ENCODE measurements around the gene EYS.
A peak's percentile ranks its signal among the peaks of the same experiment; 100 is the strongest.
"Not testable (repeated sequence)": the region's sequence is repeated elsewhere in the genome, so short reads cannot be mapped to it uniquely, and the experiment has no call there.

EYS gene

DNA sequence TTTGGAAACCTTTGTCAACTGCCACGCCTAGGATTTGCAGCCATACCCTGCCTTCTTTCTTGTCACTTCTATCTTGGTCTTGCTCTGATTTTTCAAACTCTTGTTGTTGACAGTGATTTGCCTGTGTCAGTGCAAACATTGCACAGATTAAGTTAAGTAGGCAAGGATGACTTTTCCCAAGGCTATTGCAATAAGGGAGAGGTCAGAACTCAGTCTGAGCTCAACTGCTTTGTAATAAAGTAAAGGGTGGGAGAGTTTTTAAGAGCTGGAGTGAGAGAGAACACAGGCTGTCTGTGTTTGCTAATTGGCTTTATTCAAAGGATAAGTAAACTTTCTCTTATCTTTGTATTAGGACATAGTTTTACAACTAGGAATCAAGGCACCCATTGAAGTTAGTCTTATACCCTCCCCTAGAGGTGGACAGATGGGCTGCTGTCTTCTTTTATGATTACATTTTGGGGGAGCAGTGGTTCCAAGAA lies 1622.8 kb downstream of the EYS start:
- DNase-seq: no peak

DNA sequence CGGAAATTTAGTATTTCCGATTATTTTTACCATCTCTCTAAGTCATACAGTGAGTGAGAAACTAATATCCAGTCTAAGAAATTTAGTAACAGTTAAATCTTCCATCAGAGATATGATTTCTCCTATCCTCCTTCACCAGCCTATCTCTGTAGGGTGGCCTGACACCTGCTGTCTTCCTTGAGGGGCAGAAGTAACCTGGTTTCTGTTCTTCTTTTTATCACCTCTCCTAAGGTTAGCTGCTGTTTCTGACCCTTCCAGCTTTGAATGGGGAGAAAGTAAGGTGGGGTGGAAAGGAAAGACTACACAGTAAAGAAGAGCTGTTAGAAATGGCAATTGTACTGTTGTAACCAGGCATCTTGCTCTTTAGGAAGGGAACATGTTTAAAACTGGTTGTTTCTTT lies 1623.8 kb downstream of the EYS start:
- DNase-seq: no peak

DNA sequence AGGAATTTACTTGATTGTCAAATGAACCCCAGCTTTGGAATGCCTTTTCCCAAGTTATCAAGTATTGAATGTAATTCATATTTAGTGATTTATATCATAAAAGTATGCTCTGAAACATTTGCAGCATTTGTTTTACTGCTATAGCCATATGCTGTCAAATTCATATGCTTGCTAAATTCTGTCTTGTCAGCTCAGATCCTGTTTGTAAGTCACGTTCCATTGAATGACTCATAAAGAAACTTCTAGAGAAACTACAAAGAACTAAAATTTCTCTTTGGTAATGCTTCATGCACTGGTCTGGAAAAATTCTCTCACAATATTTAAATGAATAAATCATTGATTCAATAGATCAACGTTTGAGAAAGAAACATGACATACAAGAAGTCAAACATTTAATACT lies 1625.6 kb downstream of the EYS start:
- DNase-seq: peak; percentile 30

DNA sequence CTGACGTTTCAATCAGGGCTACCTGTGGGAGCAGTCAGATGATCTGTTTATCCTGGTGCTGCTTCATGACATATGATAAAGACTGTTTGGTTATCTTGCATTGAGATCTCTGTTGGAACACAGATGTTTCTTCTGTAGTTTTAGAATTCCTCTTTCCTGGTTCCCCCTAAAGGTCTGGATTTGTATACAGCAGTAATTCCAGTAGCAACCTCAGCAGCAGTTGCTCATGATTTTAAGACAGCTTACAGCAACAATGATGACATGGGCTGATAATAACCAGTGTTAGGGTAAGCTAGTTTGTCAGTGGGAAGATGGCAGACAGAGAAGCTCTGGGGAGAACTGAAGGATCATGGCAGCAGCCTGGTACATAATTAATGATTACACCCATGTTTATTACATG lies 1632.0 kb downstream of the EYS start:
- DNase-seq: no peak

DNA sequence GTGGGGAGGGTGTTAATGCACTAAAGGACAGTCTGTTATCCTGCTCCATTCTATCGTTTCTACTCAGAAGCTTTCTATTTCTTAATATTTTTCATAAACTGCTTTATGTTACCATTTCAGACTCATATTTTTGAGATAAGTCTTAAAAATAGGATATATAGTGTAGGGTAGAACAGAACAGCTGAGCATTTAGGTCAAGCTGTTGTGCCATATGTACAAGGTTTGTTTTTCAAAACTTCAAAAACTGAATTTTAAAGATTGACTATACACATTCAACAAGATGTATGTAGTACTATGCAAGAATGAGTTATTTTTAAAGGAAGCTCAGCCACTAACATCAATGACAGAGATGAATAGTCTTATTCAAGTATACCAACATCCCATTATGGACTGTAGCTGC lies 1634.3 kb downstream of the EYS start:
- DNase-seq: no peak

DNA sequence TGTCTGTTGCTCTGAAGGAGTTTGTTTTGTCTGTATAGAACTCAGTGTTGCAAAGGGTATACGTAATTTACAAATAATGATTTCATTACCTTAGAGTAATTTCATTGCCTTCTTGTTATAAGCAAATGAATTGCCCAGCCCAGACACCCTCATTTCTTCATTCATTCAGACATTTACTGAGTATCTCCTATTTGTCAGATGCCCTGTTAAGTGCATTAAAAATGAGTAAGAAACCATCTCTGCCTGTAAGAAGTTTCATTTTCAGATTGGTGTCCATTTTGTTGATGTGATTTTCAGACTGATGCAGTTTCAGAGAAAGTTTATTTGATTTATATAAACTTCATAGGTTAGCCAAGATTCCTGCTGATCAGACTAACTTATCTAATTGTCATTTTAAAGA lies 1642.1 kb downstream of the EYS start:
- no peak for DNase-seq

DNA sequence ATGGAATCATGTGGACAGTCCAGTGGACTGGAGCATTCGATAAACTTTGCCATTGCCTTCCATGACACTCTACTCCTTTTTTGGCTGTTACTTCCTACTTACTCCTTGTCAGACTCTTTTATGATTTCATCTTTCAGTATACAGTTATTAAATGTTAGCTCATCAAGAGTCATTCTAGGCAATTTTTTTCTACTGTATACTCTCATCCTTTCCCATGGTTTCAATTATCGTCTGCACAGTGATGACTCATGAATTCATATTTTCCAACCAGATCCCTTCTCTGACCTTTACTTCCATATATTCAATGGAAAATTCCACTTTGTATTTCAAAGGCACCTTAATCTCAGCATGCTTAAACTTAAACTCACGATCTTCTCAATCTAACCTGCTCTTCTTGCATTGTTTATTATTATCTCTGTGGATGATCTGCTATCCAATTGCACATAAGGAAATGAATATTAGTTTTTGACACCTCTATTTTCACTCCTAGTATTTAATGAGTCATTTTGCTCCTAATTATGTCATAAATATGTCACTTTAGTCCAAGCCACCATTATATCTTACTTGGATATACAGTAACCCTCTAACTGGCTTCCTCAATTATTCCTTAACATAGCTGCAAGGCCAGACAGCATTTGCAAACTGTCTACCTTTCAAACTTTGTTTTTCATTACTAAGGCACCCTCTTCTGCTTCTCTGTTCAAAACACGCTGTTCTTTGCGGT lies 1643.9 kb downstream of the EYS start:
- peak; percentile 71 for DNase-seq

DNA sequence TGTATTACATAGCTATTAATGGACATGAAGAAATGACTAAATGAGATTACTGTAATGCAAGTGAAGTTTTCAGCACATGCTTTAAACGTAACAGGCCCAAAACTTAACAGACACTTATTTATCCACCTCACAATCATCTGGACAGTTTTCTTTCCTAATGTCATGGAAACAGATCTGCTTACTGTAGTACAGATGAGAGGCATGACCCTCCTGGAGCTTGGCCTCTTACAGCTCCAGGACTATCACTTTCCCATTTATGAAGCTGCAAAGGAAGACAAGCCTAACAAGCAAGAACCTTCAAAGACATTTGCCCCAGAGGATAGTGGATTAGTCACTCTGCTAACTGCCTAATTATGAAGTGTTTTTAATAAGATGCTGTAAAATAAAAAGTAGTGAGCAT lies 1652.2 kb downstream of the EYS start:
- no peak for DNase-seq

DNA sequence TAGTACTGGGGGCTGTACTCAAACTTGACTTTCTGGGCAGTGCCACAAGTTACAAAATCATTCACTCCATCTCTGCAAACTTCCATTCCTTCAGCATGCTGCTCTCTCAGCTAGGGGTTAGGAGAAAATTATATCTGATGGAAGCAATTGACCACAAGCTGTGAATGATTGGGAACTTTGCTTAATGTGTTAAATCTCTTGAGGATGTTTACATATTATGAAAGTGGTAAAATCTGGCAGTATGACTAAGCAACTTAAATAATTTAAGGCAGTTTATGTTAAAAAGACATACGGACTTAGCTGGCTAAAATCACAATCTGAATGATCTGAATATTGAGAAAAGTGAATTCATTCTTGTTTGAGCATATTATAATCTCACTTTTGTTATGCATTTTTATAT lies 1656.4 kb downstream of the EYS start:
- peak; percentile 35 for DNase-seq

DNA sequence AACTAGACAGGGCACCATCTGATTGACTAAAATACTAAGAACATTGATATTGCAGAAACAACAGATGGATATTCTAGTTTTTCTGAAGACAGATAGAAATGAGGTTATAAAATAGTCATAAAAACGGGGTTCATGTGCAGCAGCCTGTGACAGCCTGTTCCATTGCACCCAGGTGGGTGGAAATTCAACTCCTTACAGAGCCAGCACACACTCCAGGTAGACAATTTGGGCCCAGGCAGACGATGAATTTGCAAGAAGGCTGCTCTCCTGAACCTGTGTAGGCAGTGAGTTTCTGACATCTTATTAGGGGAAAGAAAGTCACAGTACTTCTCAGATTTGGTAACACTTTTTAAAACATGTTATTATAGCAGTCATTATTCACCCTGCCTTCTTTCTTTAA lies 1657.3 kb downstream of the EYS start:
- DNase-seq: no peak

DNA sequence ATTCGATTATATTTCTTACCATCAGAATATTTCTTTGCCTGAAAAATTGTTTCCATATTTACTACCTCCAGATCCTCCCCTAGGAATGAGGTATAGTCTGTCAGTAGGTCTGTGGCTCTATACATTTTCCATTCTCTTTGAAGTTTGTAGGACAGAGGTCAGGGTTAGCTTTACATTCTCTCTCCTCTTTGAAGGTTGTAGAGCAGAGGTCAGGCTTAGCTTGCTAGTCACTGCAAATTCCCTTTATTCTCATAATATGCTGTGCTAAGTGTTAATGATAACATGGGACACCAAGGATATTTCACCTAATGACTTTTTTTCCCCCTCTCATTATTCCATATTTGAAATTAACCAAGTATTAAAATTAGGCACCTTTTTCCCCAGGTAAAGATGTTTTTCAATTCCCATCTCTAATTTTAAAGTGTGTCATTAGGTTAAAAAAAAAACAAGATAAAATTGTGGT lies 1660.2 kb downstream of the EYS start:
- DNase-seq: no peak

DNA sequence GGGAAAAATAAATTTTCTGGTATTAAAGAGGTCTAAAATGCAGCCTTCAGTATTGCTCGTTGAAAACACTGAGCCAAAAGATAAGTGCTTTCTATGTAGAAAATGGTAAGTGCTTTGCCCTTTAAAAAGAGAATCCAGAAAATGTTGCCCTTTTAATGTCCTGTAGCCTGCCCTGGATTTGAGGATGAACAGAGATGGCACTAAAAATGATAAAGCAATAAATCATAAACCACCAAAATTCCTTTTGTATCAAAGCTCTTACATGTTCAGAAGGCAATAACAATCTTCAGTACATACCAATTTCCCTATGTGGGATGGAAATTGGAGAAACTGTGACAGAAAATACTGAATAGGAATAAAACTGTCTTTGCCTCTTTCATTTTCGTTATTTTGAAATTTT lies 1665.7 kb downstream of the EYS start:
- DNase-seq: no peak

DNA sequence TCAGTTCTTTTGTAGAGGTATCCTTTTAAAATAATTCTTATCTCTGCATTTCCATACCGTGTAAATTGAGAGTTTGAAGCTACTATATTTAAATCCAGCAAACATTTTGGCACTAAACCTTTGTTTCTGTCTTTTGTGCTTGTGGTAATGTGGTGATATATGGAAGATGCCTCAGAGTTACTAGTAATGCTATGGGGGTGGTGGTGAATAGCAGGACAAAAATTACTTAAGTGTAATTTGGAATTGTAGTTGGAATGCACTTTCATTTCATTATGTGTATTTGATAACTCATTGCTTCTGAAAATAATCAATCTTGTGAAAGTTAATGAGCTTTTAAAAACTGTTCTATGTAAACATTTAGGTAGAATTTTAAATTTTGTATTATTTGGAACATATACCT lies 1666.9 kb downstream of the EYS start:
- peak; percentile 57 for DNase-seq

DNA sequence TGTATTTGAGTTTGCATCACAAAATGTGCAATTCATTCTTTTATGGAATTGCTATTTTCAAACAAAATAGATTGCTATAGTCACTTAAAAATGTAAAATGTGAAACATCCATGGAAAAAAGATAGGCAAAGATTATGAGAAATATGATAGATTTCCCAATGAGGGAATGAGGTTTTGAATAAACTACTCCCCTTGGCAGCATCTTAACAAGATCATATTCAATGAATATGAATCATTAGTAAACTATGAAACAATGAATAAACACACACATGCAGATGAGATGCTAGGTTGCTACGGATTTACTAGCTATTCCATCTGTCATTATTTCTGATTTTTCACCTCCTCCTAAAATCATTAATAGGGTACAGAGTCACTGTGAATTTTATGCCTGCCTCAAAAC lies 1669.6 kb downstream of the EYS start:
- peak; percentile 35 for DNase-seq

DNA sequence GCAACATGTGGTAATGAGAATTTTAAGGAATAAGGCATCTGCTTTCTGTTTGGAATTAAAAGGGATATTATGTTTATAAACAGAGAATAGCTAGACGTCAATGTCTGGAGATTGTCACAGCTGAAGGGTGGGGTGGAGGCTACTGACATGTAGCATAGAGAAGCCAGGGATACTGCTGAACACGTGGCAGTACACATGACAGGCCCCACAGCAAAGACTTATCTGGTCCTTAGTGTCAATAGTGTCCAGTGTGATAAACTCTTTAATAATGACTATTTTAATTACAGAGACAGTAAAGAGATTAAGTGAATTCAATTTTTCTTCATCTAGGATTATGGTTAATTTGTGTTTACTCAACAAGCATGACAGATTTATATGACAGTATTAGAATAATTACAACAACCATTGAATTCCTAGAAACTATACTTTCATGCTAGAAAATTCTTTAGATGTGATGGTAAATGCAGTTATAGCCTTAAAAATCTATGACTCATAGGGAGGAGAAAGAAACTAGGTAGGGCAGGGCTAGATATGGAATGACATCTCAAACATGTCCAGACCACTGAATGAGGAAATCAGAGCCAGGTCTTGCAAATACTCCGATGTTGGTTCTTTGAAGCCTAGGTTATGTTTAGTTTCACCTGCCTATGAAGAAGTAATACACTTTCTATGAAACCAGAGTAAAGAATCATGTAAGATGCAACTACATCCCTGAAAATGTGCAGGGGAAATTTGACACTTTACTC lies 1671.9 kb downstream of the EYS start:
- peak; percentile 66 for DNase-seq

DNA sequence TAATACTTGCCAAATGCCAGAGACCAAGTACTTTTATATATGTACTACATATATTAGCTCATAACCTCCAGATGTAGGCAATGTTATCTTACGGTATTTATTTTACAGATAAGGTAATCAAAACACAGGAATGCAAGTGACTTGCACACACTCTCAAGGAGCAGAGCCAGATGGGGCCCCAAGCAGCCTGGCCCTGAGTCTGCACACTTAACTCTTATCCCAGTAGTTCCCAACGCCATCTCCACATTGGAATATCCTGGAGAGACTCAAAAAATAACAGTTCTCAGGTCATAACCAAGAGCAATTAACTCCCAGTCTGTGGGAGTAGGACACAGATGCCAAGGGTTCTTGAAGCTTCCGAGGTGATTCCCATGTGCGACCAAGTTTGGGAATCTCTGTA lies 1672.7 kb downstream of the EYS start:
- no peak for DNase-seq

DNA sequence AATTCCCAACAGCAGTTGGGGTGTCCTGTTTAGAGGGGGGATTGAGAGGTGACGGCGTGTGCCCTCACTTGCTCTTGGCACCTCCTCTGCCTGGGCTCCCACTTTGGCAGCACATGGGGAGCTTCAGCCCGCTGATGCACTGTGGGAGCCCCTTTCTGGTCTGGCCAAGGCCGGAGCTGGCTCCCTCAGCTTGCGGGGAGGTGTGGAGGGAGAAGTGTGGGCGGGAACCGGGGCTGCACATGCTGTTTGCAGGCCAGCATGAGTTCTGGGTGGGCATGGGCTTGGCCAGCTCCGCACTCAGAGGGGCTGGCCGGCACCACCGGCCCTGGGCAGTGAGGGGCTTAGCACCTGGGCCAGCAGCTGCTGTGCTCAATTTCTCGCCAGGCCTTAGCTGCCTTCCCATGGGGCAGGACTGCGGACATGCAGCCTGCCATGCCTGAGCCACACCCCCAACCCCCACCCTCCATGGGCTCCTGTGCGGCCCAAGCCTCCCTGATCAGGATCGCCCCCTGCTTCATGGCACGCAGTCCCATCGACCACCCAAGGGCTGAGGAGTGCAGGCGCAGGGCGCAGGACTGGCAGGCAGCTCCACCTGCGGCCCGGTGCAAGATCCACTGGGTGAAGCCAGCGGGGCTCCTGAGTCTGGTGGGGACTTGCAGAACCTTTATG lies 1675.9 kb downstream of the EYS start:
- DNase-seq: not testable (repeated sequence)

DNA sequence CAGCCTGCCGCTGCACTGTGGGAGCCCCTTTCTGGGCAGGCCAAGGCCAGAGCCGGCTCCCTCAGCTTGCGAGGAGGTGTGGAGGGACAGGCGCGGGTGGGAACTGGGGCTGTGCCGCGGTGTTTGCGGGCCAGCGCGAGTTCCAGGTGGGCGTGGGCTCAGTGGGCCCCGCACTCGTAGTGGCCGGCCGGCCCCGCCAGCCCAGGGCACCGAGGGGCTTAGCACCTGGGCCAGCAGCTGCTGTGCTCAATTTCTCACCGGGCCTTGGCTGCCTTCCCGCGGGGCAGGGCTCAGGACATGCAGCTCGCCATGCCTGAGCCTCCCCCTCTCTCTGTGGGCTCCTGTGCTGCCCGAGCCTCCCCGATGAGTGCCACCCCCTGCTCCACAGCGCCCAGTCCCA lies 1683.3 kb downstream of the EYS start:
- DNase-seq: no peak

DNA sequence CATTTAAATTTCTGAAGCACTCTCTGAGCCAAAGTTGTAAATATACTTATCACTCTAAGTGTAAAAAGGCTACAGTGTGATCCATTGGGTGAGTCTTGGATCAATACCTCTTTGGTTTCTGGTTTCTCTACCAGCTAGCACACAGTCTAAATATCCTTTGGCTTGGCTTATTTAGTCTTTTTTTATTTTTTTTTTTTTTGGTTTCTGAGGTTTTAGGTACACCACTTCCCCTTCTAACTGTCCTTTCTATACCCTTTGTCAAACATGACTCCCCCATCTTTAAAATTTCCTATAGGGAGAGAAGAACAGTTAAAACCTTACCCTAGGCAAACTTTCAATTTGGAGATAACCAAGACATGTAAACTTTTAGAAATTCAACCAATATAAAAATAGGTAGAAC lies 1692.4 kb downstream of the EYS start:
- no peak for DNase-seq

DNA sequence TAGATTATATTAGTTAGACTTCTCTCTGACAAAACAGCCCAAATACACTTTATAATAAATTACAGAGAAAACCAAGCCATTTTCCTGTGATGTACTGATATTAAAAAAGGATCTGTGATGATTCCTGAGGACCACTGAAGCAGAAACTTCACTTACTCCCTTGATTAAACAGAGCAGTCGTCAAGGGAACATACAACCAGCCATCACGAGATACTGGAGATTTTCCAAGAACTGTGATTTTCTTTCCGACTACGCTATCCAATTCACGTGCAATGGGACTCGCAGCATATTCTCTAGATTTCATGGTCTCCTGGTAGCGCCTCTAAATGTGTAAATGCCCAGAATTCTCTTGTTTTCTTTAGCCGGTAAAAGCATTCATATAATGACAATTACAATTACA lies 1694.0 kb downstream of the EYS start:
- no peak for DNase-seq

DNA sequence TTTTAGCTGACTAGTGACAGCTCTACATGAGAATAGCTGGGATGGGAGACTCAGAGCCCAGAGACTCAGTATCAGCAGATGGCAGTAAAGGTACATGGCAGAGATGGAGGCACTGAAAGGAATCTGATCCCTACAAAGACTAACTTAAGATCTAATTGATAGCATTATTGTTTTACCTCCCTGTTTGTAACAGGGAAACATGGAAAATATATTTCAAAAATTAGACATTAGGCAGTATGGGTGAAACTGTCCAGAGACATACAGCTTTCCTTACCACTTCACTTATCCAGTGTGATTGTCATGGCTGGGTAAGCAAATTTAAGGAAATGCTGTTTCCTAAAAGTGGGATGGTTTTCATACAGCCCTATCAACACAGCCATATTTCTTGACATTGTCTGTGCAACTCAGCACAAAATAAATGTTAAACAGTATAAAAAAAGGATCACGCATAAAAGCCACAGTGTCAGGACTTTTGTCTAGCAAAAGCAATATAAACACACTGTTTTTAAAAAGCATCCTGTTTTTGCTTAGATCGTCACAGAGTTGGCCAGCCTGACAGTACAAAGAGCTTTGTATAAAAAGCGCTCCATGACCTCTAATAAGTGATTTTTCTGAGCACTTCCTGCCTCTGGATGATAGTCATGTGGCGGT lies 1694.5 kb downstream of the EYS start:
- peak; percentile 62 for DNase-seq

DNA sequence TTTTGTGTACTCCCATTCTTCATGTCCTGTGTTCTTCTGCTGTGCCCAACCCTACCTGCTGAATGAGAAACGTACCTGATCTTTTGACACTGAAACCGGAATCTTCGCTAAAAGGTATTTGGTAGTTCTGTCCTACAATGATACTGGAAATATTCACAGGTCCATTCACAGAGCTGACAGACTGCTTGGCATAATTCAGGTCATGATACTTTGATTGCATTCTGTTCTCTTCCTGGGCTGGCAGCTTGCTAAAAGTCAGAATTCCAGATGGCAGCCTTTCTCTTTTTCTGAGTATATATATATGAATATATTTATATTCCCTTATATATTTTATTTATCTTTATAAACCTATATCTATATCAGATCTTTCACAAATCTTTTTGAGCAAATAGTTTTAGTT lies 1696.4 kb downstream of the EYS start:
- DNase-seq: no peak

DNA sequence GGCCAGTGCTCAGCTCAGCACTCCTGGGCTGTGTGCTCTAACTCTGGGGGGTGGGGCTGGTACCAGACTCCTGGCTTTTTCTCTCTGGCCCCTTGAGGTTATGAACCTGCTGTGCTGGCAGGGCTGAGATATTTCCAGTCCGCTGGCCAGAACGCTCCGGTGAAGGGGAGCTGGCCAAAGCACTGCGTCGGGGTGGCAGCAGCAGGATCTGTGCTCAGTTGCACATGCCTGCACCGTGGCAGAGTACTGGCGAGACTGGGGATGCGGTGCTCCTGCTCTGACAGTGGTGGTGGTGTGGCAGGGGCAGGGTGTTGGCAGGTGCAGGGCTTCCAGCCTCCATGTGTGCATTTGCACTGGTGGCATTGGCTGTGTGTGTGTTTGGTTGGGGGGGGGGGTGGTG lies 1697.0 kb downstream of the EYS start:
- DNase-seq: no peak

Data from fibroblast of skin of right biceps (primary cell).